ENCODE results near the gene VAPB. TPM values are rescaled to one million over a fixed set of nuclear protein-coding genes. Genes with fewer than 3 reads are reported as not detected.
A peak's percentile ranks its signal among the peaks of the same experiment; 100 is the strongest.

The VAPB gene
- total RNA-seq, 1 donor from 2014 or later = 16.3 TPM

DNA sequence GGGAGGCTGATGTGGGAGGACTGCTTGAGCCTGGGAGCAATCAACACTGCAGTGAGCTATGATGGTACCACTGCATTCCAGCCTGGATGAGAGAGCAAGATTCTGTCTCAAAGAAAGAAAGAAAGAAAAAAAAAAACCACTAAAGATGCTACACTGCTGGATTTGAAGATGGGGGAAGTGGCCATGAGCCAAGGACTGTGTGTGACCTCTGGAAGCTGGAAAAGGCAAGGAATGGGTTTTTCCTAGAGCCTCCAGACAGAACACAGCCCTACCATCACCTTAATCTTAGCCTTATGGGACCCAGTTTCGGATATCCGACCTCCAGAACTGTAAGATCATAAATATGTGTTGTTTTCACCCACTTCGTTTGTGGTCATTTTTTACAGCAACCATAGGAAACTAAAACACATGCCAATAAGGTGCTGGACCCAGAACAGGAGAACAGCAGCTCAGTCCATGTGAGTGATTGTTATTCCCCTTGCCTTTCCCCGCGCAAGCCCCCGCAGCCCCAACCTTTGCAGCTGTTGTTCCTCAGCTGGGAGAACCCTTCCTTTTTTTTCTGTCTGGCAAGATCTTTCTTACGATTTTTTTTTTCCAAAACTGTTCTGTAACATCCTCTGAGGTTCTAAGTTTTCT lies 11.1 kb upstream of the VAPB start:
- DNase-seq (ENCODE audit: low spot score in 2 of 2) (no peak), FAIRE-seq (no peak)

DNA sequence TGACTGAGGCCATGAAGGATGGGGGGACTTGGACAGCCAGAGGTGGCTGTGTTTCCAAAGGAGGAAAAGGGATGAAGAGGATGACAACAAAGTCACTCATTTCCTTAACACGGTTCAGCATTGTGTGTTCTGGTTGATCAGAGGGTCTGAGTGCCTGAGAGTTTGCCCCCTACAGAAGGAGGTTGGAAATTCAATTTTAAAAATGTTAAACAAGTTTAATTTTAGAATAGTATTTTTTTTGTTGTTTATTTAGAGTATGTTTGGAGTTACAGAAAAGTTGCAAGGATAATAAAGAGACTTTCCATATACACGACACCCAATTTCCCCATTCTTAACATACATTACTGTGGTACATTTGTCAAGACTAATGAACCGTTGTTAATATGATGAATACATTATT lies 10.3 kb upstream of the VAPB start:
- no peak for FAIRE-seq
- DNase-seq (ENCODE audit: low spot score in 2 of 2) = no peak

DNA sequence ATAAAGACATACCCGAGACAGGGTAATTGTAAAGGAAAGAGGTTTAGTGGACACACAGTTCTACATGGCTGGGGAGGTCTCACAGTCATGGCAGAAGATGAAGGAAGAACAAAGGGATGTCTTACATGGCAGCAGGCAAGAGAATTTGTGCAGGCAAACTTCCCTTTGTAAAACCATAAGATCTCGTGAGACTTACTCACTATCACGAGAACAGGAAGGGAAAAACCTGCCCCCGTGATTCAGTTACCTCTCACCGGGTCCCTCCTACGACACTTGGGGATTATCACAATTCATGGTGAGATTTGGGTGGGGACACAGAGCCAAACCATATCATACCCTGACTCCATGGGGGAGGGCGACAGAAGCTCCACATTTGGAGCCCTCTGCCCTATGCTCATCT lies 7.4 kb upstream of the VAPB start:
- no peak for FAIRE-seq
- no peak for DNase-seq (ENCODE audit: low spot score in 2 of 2)

DNA sequence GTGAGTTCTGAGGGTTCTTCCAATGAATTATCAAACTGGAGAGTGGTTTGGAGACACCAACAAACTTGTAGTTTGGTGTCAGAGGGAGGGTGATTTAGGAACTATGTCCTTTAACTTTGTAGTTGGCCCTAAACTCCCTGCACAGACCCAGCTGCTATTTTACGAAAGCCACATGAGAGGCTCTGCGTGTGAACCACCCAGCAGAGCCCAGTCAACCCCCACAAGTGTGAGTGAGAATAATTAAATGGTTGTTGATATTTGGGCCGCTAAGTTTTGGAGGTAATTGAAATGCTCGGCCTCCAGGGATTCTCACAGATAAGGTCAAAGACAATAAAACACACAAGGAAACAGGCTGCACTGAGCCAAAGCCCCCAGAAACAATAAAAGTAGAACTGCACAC lies 6.9 kb upstream of the VAPB start:
- FAIRE-seq (no peak), DNase-seq (ENCODE audit: low spot score in 2 of 2) (no peak)

DNA sequence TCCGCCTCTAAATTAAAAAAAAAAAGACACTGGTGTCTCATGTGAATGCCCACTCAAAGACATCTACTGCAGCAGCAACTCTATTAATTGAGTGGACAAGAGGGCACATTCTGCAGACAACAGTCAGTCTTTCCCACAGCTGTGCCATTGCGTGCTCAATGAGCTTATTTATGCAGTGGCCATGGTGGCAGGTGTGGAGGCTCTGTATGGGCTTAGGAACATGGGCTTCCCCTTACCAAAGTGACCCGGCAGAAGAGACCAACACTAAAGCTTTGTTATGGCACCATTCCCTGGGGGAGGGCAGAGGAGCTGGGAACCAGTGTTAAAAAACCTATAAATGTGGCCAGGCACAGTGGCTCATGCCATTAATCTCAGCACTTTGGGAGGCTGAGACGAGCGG lies 4.2 kb upstream of the VAPB start:
- DNase-seq (ENCODE audit: low spot score in 2 of 2) = no peak
- no peak for FAIRE-seq

DNA sequence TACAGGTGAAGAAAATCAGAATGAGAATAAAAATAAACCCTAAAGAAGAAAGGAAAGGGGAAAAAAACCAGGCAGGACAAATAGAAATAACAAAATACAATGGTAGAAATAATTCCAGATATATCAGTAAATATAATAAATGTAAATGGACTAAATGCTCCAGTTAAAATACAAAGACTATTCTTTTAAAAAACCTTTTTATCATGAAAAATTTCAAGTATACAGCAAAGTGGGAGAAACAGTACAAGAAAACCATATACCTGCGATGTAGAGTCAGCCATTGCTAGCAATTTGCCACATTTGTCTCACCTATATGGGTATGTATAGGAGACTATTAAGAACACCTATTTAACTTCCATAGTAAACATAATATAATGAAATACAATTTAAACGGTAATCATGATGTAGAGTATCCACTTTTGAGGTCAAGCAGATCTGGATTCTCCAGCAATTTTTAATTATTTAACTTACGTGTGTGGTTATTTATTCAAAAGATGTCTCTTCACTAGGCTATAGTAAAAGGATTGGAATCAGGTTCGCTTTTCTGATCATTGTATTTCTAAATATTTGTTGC lies 914 bp upstream of the VAPB start:
- FAIRE-seq (no peak), DNase-seq (ENCODE audit: low spot score in 2 of 2) (no peak)

DNA sequence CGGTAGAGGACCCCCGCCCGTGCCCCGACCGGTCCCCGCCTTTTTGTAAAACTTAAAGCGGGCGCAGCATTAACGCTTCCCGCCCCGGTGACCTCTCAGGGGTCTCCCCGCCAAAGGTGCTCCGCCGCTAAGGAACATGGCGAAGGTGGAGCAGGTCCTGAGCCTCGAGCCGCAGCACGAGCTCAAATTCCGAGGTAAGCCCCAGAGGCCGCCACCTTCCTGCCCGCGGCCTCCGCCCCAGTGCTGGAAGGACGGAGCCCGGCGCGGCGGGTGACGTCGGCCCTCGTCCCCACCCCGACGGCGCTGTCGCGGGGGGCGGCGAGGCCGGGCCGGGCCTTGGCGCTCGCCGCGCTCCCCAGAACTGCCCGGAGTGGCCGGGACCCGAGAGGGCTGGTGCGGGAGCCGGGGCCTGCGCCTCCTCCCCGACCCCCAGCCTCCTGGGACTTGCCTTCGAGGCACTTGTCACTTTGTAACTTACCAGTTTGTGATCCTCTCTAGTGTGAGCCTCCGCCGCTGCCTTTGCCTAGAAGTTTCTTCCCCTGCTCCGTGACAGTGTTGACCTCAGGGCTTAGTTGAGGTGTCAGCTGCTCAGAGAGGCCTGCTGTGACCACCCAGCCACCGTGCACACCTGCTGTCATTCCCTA lies 417 bp downstream of the VAPB start:
- FAIRE-seq (no peak), DNase-seq (ENCODE audit: low spot score in 2 of 2) (peak in 1 of 2 donors; percentile 50)

DNA sequence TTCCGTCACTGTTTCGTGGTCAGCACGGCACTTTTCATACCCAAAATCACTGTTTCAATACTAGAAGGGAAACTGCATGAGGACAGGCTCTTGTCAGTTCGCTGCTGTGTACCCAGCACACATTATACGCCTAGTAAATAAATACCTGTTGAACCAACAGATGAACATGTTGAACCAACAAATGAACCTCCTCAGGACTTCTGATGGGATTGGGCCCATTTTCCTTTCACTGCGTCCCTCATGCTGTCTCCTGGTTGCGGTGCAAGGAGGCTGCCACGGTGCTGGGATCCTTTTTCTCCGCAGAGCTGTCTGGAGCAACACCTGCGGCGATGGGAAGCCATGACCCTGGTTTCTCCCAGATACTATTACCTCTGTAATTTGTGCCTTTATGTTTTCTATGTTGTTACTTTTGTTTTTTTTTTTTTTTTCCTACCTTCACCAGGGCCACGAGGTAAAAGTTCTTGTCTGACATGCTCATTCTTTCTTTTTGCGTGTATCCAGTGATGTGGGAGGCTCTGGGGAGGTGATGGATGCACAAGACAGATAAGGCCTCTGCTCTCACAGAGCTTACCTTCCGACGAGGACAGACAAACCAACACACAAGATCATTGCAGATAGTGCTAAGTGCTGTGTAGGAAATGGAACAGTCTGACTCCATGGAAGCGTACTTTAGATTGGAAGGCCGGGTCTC lies 1.1 kb downstream of the VAPB start:
- FAIRE-seq = no peak

DNA sequence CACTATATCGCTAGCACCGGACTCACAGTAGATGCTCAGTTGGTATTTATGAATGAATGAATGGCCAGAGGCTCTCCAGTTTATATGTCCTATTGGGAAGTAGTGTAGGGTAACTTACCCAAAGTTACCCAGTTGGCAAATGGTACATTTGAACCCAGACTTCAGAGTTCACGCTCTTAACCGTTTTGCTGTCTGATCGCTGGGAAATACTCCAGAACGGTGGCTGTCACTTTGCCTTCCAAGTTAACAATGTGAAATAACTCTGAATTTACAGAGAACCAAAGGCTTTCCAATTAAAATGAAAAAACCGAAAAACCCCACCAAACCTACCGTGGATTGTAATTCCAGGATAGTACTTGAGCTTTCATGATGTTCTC lies 1.6 kb downstream of the VAPB start:
- DNase-seq (ENCODE audit: low spot score in 2 of 2) (no peak), FAIRE-seq (no peak)

More for the DNA sequence above, 1.1 kb downstream of the VAPB start:
- no peak for DNase-seq (ENCODE audit: low spot score in 2 of 2)

DNA sequence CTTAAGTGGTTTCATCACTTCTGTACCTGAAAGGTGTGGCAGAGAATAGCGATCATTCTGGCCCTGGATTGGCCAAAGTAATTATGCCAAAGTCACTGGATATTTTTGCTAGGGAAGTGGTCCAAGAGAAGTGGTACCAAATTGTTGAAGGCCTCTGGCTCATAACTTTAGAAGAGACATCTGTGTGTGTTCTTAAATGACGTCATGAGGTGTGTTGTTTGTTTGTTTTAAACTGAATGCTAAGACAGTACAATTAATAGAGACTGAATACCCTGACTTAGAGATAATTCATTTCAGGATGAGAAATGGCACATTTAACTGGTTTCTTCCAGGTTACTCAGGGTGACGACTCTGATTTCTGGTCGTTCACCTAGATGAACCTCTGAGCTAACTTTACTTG lies 3.3 kb downstream of the VAPB start:
- FAIRE-seq (no peak), DNase-seq (ENCODE audit: low spot score in 2 of 2) (no peak)

DNA sequence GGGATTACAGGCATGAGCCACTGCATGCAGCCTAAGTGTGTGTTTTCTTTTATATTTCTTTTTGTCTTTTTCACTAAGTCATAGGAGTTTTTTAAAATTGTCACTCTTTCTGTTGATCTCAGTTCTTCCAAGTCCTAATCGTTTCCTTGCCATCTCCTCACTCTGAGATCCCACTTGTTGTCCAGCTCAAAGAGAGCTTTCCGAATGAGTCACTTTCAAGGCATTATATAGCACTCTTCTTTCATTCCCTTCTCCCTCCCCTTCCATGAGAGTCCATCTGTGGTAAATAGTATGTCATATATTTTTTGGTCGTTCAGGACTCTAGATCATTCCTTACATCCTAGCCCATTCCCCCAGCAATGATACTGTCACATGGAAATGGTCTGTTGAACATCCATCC lies 4.3 kb downstream of the VAPB start:
- FAIRE-seq (no peak), DNase-seq (ENCODE audit: low spot score in 2 of 2) (no peak)

DNA sequence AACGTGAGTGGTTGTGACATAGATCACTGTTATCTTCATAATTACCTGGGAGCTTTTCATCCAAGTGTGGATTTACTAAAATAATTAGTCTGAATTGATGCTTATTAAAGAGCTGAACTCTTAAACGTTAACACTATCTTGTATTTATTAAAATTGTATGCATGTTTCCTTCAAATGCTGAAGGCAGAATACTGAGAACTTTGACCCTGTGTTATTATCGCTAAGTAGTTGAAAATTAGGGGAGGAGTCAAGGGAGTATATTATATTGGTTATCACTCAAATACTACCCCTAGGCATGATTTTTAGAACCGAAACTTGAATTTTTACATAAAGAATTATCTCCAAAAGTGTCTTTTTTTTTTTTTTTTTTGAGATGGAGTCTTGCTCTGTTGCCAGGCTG lies 5.8 kb downstream of the VAPB start:
- DNase-seq (ENCODE audit: low spot score in 2 of 2) (no peak), FAIRE-seq (no peak)

DNA sequence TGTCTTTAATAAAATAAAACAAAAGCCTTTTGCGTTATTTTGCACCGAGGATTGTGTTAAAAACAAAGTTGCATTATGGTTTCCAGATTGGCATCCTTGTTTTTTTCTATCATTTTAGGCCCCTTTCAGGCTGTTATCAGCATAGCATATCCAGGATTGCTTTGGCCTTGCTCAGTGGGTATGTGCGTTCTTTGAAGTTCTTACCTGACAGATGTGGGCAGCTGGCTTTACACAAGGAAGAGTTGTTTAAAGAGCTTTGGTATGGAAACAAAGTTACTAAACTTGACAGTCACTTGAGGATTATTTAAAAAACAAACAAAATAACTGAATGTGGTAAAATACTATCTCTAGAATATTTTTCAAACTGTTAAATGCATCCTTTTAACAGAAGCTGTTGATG lies 6.6 kb downstream of the VAPB start:
- DNase-seq (ENCODE audit: low spot score in 2 of 2) = no peak
- no peak for FAIRE-seq

DNA sequence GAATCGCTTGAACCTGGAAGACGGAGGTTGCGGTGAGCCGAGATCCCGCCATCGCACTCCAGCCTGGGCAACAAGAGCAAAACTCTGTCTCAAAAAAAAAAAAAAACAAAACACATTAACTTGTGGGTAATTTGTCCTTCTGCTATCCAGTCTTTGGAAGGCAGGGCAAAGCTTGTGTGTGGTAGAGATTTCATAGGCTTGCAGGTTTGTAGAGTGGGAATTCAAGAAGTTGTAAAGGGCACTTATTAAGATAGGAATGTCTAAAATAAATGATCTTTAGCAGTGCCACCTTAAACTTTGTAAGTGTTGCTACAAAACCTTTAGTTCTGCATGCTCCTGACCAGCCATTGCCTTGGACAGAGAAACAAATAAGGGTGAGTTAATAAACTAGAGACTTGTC lies 8.4 kb downstream of the VAPB start:
- no peak for FAIRE-seq

DNA sequence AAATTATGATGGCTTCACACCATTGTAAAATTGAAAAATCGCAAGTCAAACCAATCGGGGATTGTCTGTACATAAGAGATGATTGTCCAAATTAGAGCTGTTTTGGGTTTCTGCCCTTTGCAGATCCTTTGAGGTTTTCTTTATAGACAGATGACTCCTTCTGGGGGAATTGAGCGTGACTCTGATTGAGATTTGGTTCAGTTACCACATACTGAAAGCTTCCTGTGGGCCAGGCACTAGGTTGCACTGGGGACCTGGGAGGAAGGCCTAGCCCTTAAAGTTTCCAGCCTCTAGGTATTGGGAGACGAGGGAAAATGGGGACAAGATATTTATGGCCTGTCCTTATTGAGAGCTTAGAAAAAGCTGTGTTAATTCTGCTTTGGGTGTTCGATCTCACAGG lies 9.2 kb downstream of the VAPB start:
- DNase-seq (ENCODE audit: low spot score in 2 of 2) = no peak

More for the DNA sequence above, 8.4 kb downstream of the VAPB start:
- DNase-seq (ENCODE audit: low spot score in 2 of 2) = no peak

DNA sequence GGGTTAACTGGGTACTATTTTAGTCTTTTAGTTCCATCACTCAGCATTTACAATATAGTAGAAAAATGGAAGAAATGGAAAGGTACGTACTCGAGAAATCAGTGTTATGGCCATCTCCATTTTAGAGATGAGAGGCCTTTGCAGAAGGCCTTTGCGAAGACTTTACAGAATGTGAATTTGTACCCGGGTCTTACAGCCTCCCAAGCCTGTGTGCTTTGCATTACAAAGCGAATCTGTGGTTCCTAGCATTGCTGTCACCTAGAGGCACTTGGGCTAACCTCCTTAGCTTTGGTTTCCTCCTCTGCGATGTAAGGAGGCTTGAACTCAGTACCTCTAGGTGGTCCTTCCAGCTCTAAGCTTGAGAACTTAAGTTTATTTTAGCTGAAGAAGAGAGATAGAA lies 10.9 kb downstream of the VAPB start:
- FAIRE-seq = no peak

More for the DNA sequence above, 9.2 kb downstream of the VAPB start:
- FAIRE-seq = no peak

DNA sequence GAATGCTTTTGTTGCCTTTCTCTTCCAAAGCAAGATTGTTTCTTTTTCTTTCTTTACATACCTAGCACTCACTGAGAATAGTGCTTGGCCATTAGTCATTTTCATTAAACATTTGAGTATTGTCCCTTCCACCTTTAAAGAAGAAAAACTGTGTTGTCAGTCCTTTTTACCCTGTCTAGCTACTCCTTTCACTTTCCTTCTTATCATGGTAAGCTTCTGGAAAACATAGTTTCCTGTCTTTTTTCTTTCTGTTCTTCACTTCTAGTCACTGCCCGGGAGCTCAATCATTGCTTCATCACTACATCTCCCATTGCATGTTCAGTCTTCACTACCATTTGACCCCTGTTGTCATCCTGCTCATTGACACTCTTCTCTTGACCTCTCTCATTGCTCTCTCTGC lies 12.1 kb downstream of the VAPB start:
- FAIRE-seq (no peak), DNase-seq (ENCODE audit: low spot score in 2 of 2) (no peak)

More for the DNA sequence above, 10.9 kb downstream of the VAPB start:
- DNase-seq (ENCODE audit: low spot score in 2 of 2) = no peak

DNA sequence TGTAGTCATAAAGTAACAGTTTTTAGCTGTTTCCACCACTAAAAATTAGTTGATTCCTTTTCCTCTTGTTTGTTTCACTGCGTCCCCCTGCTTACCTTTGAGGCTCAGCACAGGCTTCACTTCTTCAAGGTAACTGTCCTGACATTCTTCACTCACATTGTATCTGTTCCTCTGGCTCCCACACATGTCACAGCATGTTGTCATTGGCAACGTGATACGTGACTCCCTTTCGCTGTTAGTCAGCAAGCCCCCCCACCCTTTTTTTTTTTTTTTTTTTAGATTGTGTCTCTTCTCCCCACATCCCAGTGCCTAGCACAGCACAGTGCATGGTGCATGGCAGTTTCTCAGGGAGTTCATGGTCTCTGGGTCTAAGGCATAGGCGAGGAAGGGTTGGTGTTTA lies 13.3 kb downstream of the VAPB start:
- DNase-seq (ENCODE audit: low spot score in 2 of 2) (no peak), FAIRE-seq (no peak)

DNA sequence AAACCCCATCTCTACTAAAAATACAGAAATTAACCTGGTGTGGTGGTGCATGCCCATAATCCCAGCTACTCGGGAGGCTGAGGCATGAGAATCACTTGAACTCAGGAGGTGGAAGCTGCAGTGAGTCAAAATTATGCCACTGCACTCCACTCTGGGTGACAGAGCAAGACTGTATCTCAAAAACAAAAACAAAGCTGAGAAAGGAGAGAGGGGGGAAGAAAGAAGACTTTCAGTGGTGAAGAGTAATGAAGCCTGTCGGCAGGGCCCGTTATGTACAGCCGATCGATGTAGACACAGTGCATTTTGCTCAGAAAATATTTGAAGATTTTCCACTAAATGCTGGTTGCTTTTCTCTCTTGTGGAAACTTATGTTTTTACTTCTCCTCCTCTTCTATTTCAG lies 13.8 kb downstream of the VAPB start:
- FAIRE-seq (no peak), DNase-seq (ENCODE audit: low spot score in 2 of 2) (no peak)

DNA sequence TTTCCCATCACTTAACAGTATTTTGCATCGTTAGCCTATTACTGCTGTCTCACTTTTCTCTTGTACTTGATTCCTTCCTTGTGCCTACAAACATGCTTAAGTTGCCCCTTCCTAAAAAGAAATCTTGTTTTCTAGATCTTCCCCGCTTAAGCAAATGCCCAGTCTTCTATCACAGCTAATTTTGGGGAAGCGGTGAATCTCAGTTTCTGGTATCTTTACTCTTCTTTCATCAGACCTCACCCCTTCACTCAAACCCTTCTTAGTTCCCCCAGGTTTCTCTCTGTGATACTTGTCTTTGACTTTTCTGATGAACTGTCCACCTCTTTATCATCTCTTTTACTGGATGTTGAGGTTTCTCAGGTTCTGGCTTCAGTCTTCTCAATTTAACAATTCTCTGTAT lies 14.2 kb downstream of the VAPB start:
- no peak for FAIRE-seq
- DNase-seq (ENCODE audit: low spot score in 2 of 2) = no peak

DNA sequence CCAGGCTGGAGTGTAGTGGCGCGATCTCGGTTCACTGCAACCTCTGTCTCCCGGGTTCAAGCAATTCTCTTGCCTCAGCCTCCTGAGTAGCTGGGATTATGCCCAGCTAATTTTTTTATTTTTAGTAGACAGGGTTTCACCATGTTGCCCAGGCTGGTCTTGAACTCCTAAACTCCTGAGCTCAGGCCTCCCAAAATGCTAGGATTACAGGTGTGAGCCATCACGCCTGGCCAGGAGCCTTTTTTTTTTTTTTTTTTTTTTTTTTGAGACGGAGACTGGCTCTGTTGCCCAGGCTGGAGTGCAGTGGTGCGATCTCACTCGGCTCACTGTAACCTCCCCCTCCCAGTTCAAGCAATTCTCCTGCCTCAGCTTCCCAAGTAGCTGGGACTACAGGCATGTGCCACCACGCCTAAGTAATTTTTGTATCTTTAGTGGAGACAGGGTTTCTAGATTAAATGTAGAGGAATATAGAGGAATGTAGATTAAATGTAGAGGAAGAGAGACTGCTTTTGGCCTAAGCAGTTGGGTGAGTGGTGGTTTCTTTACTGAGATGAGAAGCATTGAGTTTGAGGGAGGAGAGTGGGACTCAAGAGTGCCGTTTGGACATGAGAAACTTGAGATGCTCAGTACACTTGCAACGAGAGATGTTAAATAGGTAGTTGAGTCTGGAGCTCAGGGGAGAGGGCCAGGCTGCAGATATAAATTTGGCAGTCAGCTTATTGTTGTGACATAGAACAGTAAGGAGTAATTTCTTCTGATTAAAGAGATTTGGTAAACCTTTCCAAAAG lies 16.7 kb downstream of the VAPB start:
- no peak for FAIRE-seq

More for the DNA sequence above, 16.7 kb downstream of the VAPB start:
- DNase-seq (ENCODE audit: low spot score in 2 of 2) = no peak
